GM19099 (cell line): ENCODE measurements around the gene G3BP2.

Experiments
- POLR2A ChIP-seq: IDR thresholded peaks from 3 replicates; pipeline ENCODE4 v1.6.1; 2011; ENCODE audit warnings: low read depth; ENCODE audit not compliant: insufficient read length; ENCODE audit errors: extremely low read depth

Gene G3BP2

GRCh38 chr4:75629239-75629638 is 44.0 kb downstream of the G3BP2 start:
- no peak for TF ChIP-seq POLR2A

GRCh38 chr4:75623026-75623425 is 50.2 kb downstream of the G3BP2 start:
- no peak for TF ChIP-seq POLR2A

GRCh38 chr4:75621715-75622114 is 51.5 kb downstream of the G3BP2 start:
- no peak for TF ChIP-seq POLR2A

- TF ChIP-seq POLR2A, result no peak
Observed at GRCh38 chr4:75612306-75612705, 60.9 kb downstream of the G3BP2 start.

DNA sequence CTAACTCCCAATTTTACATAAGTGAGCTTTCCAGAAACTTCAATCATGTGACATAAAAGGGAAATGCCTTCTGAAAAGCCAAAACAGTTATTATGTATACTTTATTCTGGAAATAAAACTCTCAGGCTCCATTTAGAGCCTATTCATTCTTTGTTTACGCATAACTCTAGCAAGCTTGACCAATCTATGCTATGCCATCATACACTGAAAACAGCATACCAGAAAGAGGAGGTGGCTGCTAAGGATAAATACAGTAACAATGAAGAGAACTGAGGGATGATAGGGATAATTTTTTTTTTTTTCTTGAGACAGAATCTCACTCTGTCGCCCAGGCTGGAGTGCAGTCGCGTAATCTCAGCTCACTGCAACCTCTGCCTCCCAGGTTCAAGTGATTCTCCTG is 67.3 kb downstream of the G3BP2 start:
- no peak for TF ChIP-seq POLR2A

DNA sequence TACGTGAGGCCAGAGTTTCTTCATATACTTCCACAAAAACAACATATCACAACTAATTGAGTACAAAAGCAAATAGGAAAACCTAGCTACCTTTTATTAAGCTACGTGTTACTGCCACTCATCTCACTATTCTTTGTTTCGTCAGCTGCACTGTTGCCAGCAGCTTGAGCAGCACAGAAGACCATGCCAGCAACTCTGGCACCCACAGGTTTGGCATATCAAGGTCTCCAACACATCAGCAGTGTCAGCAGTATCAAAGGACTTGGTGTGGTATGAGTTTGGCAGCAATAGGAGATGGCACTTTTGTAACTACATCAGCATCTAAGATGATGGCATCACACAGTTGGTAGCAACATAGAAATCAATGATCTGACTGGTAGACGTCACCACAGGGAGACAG is 73.6 kb downstream of the G3BP2 start:
- TF ChIP-seq POLR2A, result no peak

- TF ChIP-seq POLR2A, result no peak
Observed at GRCh38 chr4:75598390-75598789, 74.8 kb downstream of the G3BP2 start.

GRCh38 chr4:75596061-75596460 is 77.2 kb downstream of the G3BP2 start:
- no peak for TF ChIP-seq POLR2A

DNA sequence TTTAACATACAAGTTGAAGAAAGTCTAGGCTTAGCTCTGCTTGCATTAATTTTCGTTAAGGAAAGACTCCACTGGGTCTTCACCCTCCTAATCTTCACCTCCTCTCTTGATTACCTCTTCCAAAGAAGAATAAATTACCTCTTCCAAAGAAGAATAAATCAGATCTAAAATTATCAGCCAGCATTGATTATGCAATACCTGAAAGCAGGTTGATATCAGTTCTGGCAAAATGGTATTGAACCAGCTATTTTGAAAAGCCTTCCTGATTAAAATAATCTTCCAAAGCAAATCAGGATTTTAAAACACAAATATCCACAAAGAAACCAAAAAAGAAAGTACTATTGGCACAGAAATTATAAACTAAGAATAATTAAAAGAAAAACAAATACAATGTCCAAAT is 79.8 kb downstream of the G3BP2 start:
- TF ChIP-seq POLR2A, result no peak
